A549 (cell line): Measurements from ENCODE around the gene ABTB1. TPM values are rescaled to one million over a fixed set of nuclear protein-coding genes. Genes with fewer than 3 reads are reported as not detected.

ENCODE experiments used
- ATAC-seq, 2 experiments: fragments of 200-7000 bp in 1 of 2; fragments of >200 bp in 1 of 2; cut with Nextera tagmentation in 1 of 2; cut with Tn5 transposase in 1 of 2; 3 replicates each; pipeline versions ENCODE4 v1.8.0 to v1.9.1; 2018 to 2020; ENCODE audit warnings: mild to moderate bottlenecking in 1 of 2, moderate library complexity in 1 of 2
- CTCF ChIA-PET: fragments of 300-600 bp; sonication (Branson Sonifier 250); formaldehyde crosslinking; extraction: SDS; loops from one replicate; lab custom pipeline; 2021; ENCODE audit warnings: antibody characterized with exemption, inconsistent platforms; lab: Yijun Ruan, JAX
- POLR2A ChIA-PET: fragments of 350-600 bp; formaldehyde crosslinking; extraction: SDS; loops from one replicate; lab custom pipeline; 2021; ENCODE audit warnings: antibody characterized with exemption, inconsistent platforms; lab: Yijun Ruan, JAX
- DNase-seq, 2 experiments: peaks; one replicate each; pipeline versions ENCODE4 v3.0.0 to v3.0.0-alpha.2; 2011 to 2016; ENCODE audit warnings: low read depth in 1 of 2, low spot score in 1 of 2
- FAIRE-seq: peaks from 2 replicates; lab custom pipeline; 2011; peaks lifted over from hg19 to GRCh38; lab: Jason Lieb, UNC
- H3K27ac ChIP-seq, 2 experiments: fragments of >200 bp; sonication (Bioruptor Twin); formaldehyde crosslinking; 3 replicates each; pipeline ENCODE4 v1.5.1; 2016 to 2017
- H3K4me1 ChIP-seq: fragments of >200 bp; sonication (Bioruptor Twin); formaldehyde crosslinking; 3 replicates; pipeline ENCODE4 v1.6.1; 2016
- H3K4me2 ChIP-seq: fragments of >200 bp; sonication (Bioruptor Twin); formaldehyde crosslinking; 3 replicates; pipeline ENCODE4 v1.6.1; 2016
- H3K4me3 ChIP-seq: fragments of >200 bp; sonication (Bioruptor Twin); formaldehyde crosslinking; 3 replicates; pipeline ENCODE4 v1.5.1; 2016
- H3K9me3 ChIP-seq: fragments of >200 bp; sonication (Bioruptor Twin); formaldehyde crosslinking; 3 replicates; pipeline ENCODE4 v1.6.1; 2016
- BCL3 ChIP-seq: fragments of >200 bp; sonication (Bioruptor Twin); formaldehyde crosslinking; IDR thresholded peaks from 3 replicates; pipeline ENCODE4 v1.6.1; 2016
- BHLHE40 ChIP-seq: IDR thresholded peaks from 2 replicates; pipeline ENCODE4 v1.6.1; 2012; ENCODE audit warnings: low read depth, low read length, inconsistent platforms
- CBX8 ChIP-seq: fragments of 200-600 bp; sonication (generic); IDR thresholded peaks from 2 replicates; pipeline ENCODE4 v1.6.1; 2016
- CEBPB ChIP-seq, 2 experiments: fragments of >200 bp in 1 of 2; sonication (Bioruptor Twin) in 1 of 2; formaldehyde crosslinking in 1 of 2; IDR thresholded peaks; 2 replicates each; pipeline ENCODE4 v1.6.1; 2012 to 2016
- EP300 ChIP-seq, 2 experiments: fragments of >200 bp; sonication (Bioruptor Twin); formaldehyde crosslinking; IDR thresholded peaks; 2 replicates in 1 of 2; 3 replicates in 1 of 2; pipeline ENCODE4 v1.6.1; 2016 to 2017
- FOSB ChIP-seq: fragments of 250-450 bp; sonication (Bioruptor Pico); IDR thresholded peaks from 2 replicates; pipeline ENCODE4 v1.5.0; 2020; ENCODE audit warnings: mild to moderate bottlenecking, moderate library complexity
- FOSL2 ChIP-seq, 2 experiments: fragments of 450-650 bp in 1 of 2; fragments of >200 bp in 1 of 2; sonication (Bioruptor Twin) in 1 of 2; formaldehyde crosslinking; IDR thresholded peaks; 2 replicates each; pipeline versions ENCODE4 v1.5.0 to v1.6.1; 2016 to 2020; ENCODE audit warnings: mild to moderate bottlenecking in 1 of 2, moderate library complexity in 1 of 2
- FOXS1 ChIP-seq: fragments of 250-450 bp; sonication (Bioruptor Pico); IDR thresholded peaks from 2 replicates; pipeline ENCODE4 v1.5.0; 2020; ENCODE audit warnings: mild to moderate bottlenecking, moderate library complexity
- HES2 ChIP-seq: fragments of >200 bp; sonication (Bioruptor Twin); formaldehyde crosslinking; IDR thresholded peaks from 2 replicates; pipeline ENCODE4 v1.6.1; 2016
- HEYL ChIP-seq: fragments of 250-450 bp; sonication (Bioruptor Pico); IDR thresholded peaks from 2 replicates; pipeline ENCODE4 v1.8.0; 2021; ENCODE audit warnings: mild to moderate bottlenecking, moderate library complexity
- HOXA7 ChIP-seq: fragments of 250-450 bp; sonication (Bioruptor Pico); IDR thresholded peaks from 2 replicates; pipeline ENCODE4 v1.5.0; 2020; ENCODE audit warnings: mild to moderate bottlenecking, moderate library complexity
- JUN ChIP-seq, 2 experiments: fragments of >200 bp; sonication (Bioruptor Twin); formaldehyde crosslinking; IDR thresholded peaks; 2 replicates in 1 of 2; 3 replicates in 1 of 2; pipeline ENCODE4 v1.6.1; 2016 to 2017
- MYC ChIP-seq: IDR thresholded peaks from 2 replicates; pipeline ENCODE4 v1.6.1; 2012; ENCODE audit warnings: mild to moderate bottlenecking, inconsistent platforms, low read length, improper control_type of control experiment, borderline replicate concordance
- NPAS2 ChIP-seq: fragments of 250-450 bp; sonication (Bioruptor Pico); IDR thresholded peaks from 2 replicates; pipeline ENCODE4 v1.8.0; 2022; ENCODE audit warnings: mild to moderate bottlenecking, moderate library complexity, borderline replicate concordance
- RFX5 ChIP-seq: fragments of 450-650 bp; IDR thresholded peaks from 2 replicates; pipeline ENCODE4 v1.7.1; 2014; ENCODE audit warnings: antibody characterized with exemption, mild to moderate bottlenecking, moderate library complexity
- RNF2 ChIP-seq: fragments of 200-600 bp; sonication (generic); IDR thresholded peaks from 2 replicates; pipeline ENCODE4 v1.6.1; 2016; ENCODE audit warnings: low read depth, mild to moderate bottlenecking, antibody characterized with exemption, moderate library complexity, borderline replicate concordance
- SMC3 ChIP-seq: fragments of >200 bp; sonication (Bioruptor Twin); formaldehyde crosslinking; IDR thresholded peaks from 3 replicates; pipeline ENCODE4 v1.6.1; 2018; ENCODE audit warnings: inconsistent platforms
- ZC3H11A ChIP-seq: fragments of 450-650 bp; IDR thresholded peaks from 2 replicates; pipeline ENCODE4 v1.6.1; 2014; ENCODE audit warnings: antibody characterized with exemption, mild to moderate bottlenecking
- ZNF302 ChIP-seq: fragments of 250-450 bp; sonication (Bioruptor Pico); IDR thresholded peaks from 2 replicates; pipeline ENCODE4 v1.9.0; 2021; ENCODE audit warnings: inconsistent platforms, mild to moderate bottlenecking, moderate library complexity
- WGBS: methylation state at CpG from one replicate; pipeline ENCODE4 v1.1.6; 2017; ENCODE audit errors: missing lambda C conversion rate; 5-methylcytosine and 5-hydroxymethylcytosine counted together
- polyA plus RNA-seq, 4 experiments: library from polyadenylated mRNA; depleted of rRNA in 3 of 4; stranded (reverse); fragments of >200 nt; fragmentation: RNase III in 1 of 4; extraction: RNeasy Plus Mini Kit Qiagen cat#74134 plus additional on column Dnase treatment in 1 of 4; gene quantifications; 2 replicates in 3 of 4; 3 replicates in 1 of 4; pipeline ENCODE4 v1.2.3, GENCODE V29; 2011 to 2017

Gene ABTB1
- polyA plus RNA-seq, 2 of the 4 experiments (the other 2 are of a cell fraction) = 9.7 to 13.2 TPM

- no peak overlapping the region for H3K4me2 ChIP-seq
- no peak for DNase-seq
- H3K4me1 ChIP-seq = no peaks in the 10 kb centered on the region
- POLR2A ChIA-PET = no interaction called here
- TF ChIP-seq NPAS2 (CRISPR knock-in tag) = no peak
- TF ChIP-seq RNF2 = no peak
- no peak for TF ChIP-seq JUN (IDR thresholded peaks at IDR 0.05)
- no peak for TF ChIP-seq FOSL2 (IDR thresholded peaks at IDR 0.05)
- no peak for TF ChIP-seq FOSL2 (CRISPR knock-in tag; IDR thresholded peaks at IDR 0.05)
- no peak for TF ChIP-seq CBX8
- no peak for TF ChIP-seq MYC
- no peak for TF ChIP-seq RFX5
- 99% methylated on average over 8 of the region's 8 CpGs for WGBS
- no peak overlapping the region for H3K27ac ChIP-seq
- H3K9me3 ChIP-seq = no peaks in the 10 kb centered on the region
- no peak for ATAC-seq
- FAIRE-seq = no peak
- H3K4me3 ChIP-seq = no peak overlapping the region
- CTCF ChIA-PET = interaction anchor here (1.0 to 7.5 kb wide), 8 partner anchors 8 to 277 kb away, joined by 3 to 45 read pairs (median 6); no protein-coding TSS in a partner anchor
Observed at GRCh38 chr3:127682561-127682960, 9.8 kb downstream of the ABTB1 start.

GRCh38 chr3:127684871-127685707 is 12.3 kb downstream of the ABTB1 start:
- Histone ChIP-seq H3K9me3 (no peaks in the 10 kb centered on the region), H3K27ac (no peak overlapping the region), H3K4me3 (no peak overlapping the region), H3K4me1 (peaks cover 7% of the 10 kb centered on the region), H3K4me2 (no peak overlapping the region)
- no peak for TF ChIP-seq SMC3
- FAIRE-seq (no peak), DNase-seq (no peak), ATAC-seq (peak; percentile 49 to 54)
- ChIA-PET CTCF (interaction anchor here (1.4 to 2.3 kb wide), 3 partner anchors 14 to 286 kb away, joined by 4 to 12 read pairs (median 9); no protein-coding TSS in a partner anchor), POLR2A (no interaction called here)
- 58% methylated on average over 9 of the region's 22 CpGs for WGBS

- peak in 1 of 2 experiments; percentile 58; a peak in 2 of 6 replicates for ATAC-seq
- Histone ChIP-seq H3K4me1 (peaks cover 15% of the 10 kb centered on the region), H3K4me2 (no peak overlapping the region), H3K27ac (no peak overlapping the region), H3K4me3 (no peak overlapping the region)
- no peak for DNase-seq
- WGBS = 87% methylated on average over 4 of the region's 4 CpGs
- CTCF ChIA-PET = no interaction called here
- POLR2A ChIA-PET = no interaction called here
- no peak for FAIRE-seq
- no peak for TF ChIP-seq HES2
- TF ChIP-seq FOSL2 (IDR thresholded peaks at IDR 0.05) = no peak
- TF ChIP-seq FOSL2 (CRISPR knock-in tag; IDR thresholded peaks at IDR 0.05) = no peak
- no peak for TF ChIP-seq ZC3H11A
- TF ChIP-seq EP300 (IDR thresholded peaks at IDR 0.05) = no peak
- TF ChIP-seq BCL3 = no peak
- no peak for TF ChIP-seq ZNF302 (CRISPR knock-in tag)
- no peak for TF ChIP-seq HEYL
- no peak for TF ChIP-seq BHLHE40
- no peak for TF ChIP-seq FOSB (CRISPR knock-in tag)
- TF ChIP-seq HOXA7 (CRISPR knock-in tag) = no peak
- no peak for TF ChIP-seq CEBPB (IDR thresholded peaks at IDR 0.05)
- TF ChIP-seq FOXS1 (CRISPR knock-in tag) = no peak
- TF ChIP-seq, all 56 proteins: peak for 0
- H3K9me3 ChIP-seq = no peaks in the 10 kb centered on the region
Observed at GRCh38 chr3:127685708-127686511, 13.2 kb downstream of the ABTB1 start.
